Ramos (cell line): Measurements from ENCODE around the gene WASL.
"Not testable (repeated sequence)": the region's sequence is repeated elsewhere in the genome, so short reads cannot be mapped to it uniquely, and the experiment has no call there.

Experiments
- in situ Hi-C: fragments of 300-500 bp; cut with MboI; formaldehyde crosslinking; loops from one replicate; pipeline ENCODE4 v1.14.3; 2022; ENCODE audit warnings: low sequenced_read_pairs; ENCODE audit not compliant: unreplicated experiment

WASL gene

DNA sequence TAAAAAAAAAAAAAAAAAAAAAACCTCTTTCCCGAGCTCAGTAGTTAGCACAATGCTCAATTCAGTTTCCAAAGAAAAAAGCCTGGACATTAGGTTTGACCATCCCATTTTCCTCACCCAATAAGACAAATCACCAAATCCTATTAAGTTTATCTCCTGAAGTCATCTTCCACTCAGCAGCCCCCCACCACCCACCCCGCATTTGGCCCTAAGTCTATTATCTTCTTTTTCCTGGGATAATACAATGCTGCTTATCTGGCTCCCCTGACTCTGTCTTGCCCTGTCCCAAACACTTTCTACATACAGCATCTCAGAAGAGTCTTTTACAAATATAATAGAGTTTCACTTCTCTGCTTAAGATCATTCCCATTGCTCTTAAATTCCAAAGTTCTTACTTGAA lies 110.9 kb downstream of the WASL start:
- in situ Hi-C loops: no loop called here

DNA sequence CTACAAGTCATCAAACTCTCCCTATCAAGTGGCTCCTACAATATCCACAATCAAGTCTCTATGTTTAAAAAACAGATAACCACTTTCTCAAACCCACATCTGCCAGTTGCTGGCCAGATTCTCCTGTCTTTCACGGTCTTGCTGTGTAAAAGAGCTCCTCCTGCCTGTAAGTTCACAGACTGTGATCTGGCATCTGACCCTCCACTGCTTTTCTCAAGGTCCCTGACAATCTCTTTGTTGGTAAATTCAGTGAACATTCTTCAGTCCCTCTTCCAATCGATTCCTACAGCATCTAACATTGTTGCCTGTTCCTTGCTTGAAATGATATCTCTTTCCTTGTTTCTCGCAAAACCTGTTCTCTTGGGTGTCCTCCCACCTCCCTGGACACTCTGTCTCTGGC lies 111.6 kb downstream of the WASL start:
- in situ Hi-C loops: no loop called here

DNA sequence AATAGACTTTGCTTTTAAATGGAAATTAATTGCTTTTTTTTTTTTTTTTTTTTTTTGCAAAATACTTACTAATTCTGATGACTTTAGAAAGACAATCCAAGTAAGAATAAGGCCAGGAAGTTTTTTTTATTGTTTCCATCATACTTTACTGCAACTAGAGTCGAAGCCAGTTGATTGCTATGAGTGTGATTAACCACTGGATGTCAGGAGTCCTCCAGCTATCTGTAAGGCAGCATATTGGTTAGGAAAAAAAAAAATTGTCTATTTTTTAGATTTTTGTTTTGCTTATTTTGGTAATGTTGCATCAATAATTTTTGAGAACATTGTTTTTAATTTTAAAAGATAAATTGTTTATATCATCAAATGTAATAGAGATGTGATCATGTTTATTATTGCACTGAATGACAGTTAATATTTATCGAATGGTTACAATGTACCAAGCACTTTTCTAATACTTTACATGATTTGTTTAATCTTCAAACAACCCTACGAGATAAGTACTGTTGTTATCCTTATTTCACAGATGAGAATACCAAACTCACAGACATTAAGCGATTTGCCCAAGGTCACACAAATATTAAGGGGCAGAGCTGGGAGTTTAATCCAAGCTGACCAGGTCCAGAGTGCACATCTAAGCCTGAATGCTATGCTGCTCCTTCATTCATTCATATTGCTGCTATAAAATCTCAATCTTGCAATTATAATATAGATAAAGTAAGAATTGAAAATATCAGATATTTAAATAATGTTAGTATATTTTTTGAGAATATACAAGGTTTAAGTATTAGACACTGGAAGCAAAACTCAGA lies 113.0 kb downstream of the WASL start:
- in situ Hi-C loops: no loop called here

DNA sequence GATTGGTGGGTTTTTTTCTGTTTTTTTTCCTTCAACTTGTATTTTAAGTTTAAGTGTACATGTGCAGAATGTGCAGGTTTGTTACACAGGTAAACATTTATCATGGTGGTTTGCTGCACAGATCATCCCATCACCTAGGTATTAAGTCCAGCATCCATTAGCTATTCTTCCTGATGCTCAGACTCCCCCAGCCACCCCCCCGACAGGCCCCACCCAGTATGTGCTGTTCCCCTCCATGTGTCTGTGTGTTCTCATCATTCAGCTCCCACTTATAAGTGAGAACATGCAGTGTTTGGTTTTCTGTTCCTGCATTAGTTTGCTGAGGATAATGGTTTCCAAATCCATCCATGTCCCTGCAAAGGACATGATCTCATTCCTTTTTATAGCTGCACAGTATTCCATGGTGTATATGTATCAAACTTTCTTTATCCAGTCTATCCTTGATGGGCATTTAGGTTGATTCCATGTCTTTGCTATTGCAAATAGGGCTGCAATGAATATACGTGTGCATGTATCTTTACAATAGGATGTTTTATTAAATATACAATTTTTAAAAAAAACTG lies 114.7 kb downstream of the WASL start:
- in situ Hi-C loops: not testable (repeated sequence)

DNA sequence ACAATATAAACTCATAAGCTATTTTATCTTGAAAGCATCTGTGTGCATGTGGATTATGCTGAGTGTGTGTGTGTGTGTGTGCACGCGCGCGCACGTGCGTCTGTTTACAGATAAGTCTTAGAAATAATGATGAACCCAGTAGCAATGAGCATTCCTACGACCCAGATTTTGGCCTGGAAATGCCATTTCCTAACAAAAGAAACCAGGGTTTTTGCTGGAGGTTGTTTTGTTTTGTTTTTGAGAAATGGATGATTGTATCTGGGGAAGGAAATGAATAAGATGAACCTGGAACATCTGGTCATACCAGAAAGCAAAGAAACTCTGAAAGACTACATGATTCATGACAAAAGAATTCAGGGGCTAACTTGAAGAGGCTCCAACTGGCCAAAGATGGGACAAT lies 115.2 kb downstream of the WASL start:
- in situ Hi-C loops: no loop called here

DNA sequence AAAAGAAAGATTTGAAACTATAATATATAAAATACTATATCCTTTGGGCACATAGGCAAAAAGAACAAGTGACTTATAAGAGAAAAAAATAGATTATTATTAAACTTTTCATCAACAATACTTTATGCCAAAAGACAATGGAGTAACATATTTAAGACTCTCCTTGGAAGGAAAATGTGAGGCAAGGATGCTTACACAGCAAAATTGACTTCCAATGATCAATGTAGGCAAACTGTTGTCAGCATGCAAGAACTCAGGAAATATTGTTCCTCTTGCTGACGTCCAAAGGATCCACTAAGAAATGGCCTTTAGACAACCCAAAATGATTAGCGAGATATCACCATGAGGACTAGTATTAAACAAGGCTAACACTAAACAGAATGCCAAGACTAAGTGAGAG lies 116.0 kb downstream of the WASL start:
- in situ Hi-C loops: no loop called here
